COLO829 (cell line): ENCODE data around the gene NR6A1.

ENCODE experiments used
- DNase-seq: peaks from one replicate; pipeline ENCODE4 v3.0.0; 2012; ENCODE audit warnings: low spot score

The NR6A1 gene

GRCh38 chr9:124724415-124725067 lies 46.6 kb downstream of the NR6A1 start:
- DNase-seq: no peak

- DNase-seq: no peak
Measured at GRCh38 chr9:124723352-124723751, 47.8 kb downstream of the NR6A1 start.

GRCh38 chr9:124721109-124721906 lies 49.8 kb downstream of the NR6A1 start:
- DNase-seq: no peak

- no peak for DNase-seq
Measured at GRCh38 chr9:124720429-124721108, 50.5 kb downstream of the NR6A1 start.

GRCh38 chr9:124718928-124719327 lies 52.2 kb downstream of the NR6A1 start:
- no peak for DNase-seq

GRCh38 chr9:124717597-124717996 lies 53.5 kb downstream of the NR6A1 start:
- no peak for DNase-seq

GRCh38 chr9:124716808-124717207 lies 54.3 kb downstream of the NR6A1 start:
- no peak for DNase-seq

- no peak for DNase-seq
Measured at GRCh38 chr9:124710766-124711165, 60.3 kb downstream of the NR6A1 start.

- DNase-seq: no peak
Measured at GRCh38 chr9:124709292-124709690, 61.8 kb downstream of the NR6A1 start.

GRCh38 chr9:124708633-124709291 lies 62.3 kb downstream of the NR6A1 start:
- no peak for DNase-seq

GRCh38 chr9:124708074-124708473 lies 63.0 kb downstream of the NR6A1 start:
- no peak for DNase-seq

- no peak for DNase-seq
Measured at GRCh38 chr9:124707666-124708065, 63.4 kb downstream of the NR6A1 start.

GRCh38 chr9:124706685-124707084 lies 64.4 kb downstream of the NR6A1 start:
- no peak for DNase-seq

GRCh38 chr9:124699575-124699974 lies 71.5 kb downstream of the NR6A1 start:
- no peak for DNase-seq

GRCh38 chr9:124698265-124698664 lies 72.8 kb downstream of the NR6A1 start:
- DNase-seq: no peak

GRCh38 chr9:124697326-124698200 lies 73.5 kb downstream of the NR6A1 start:
- no peak for DNase-seq

- DNase-seq: no peak
Measured at GRCh38 chr9:124696101-124696500, 75.0 kb downstream of the NR6A1 start.

- DNase-seq: peak; percentile 60
Measured at GRCh38 chr9:124695280-124695890, 75.7 kb downstream of the NR6A1 start.

GRCh38 chr9:124694414-124695279 lies 76.5 kb downstream of the NR6A1 start:
- DNase-seq: no peak

GRCh38 chr9:124693403-124693802 lies 77.7 kb downstream of the NR6A1 start:
- DNase-seq: no peak
